Choroid plexus epithelial cell (primary cell): ENCODE results near the gene EIF2A.

Experiments
- DNase-seq: peaks from one replicate; pipeline ENCODE4 v3.0.0-alpha.2; 2010; ENCODE audit warnings: low read depth
- H3K4me3 ChIP-seq: 2 replicates; pipeline ENCODE4 v1.5.1; 2011; ENCODE audit warnings: low read depth, mild to moderate bottlenecking, control low read depth, low read length, moderate library complexity
- CTCF ChIP-seq: conservative IDR thresholded peaks from 2 replicates; pipeline ENCODE4 v1.5.1; 2011; ENCODE audit warnings: low read depth, mild to moderate bottlenecking, control low read depth, inconsistent platforms, low read length, moderate library complexity

Gene EIF2A

DNA sequence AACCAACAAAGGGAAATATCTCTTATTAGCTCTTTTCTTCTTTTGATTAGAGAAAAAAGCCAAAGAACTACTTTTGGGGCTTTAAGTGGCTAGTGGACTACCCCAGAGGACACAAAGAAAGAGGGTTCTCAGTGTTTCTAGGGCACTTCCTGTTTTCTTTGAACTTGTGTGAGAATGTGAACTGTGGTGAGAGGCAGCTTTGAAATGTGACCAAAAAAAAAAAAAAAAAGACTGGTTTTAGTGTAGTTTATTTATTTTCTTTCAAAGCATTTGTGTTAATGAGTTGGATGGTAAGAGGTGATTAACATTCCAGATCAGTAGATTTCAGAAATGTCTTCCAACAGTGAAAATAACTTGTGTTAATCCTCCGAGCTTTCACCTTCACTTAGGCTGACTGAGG, 88.9 kb downstream of the EIF2A start:
- DNase-seq = peak; percentile 56
- TF ChIP-seq CTCF = no peak
- no peak overlapping the region for H3K4me3 ChIP-seq
